ENCODE measurements around the gene RPGRIP1. TPM values are rescaled to one million over a fixed set of nuclear protein-coding genes. Genes with fewer than 3 reads are reported as not detected.
"Not testable (repeated sequence)": the region's sequence is repeated elsewhere in the genome, so short reads cannot be mapped to it uniquely, and the experiment has no call there.

RPGRIP1 gene
- polyA plus RNA-seq, 1 donor from 2014 or later = not detected

GRCh38 chr14:21255385-21256101 lies 24.3 kb upstream of the RPGRIP1 start:
- no peak overlapping the region for H3K4me2 ChIP-seq (ENCODE audit: low read length)
- no peaks in the 10 kb centered on the region for H3K9me2 ChIP-seq (ENCODE audit: insufficient read depth, low read length)
- no peaks in the 10 kb centered on the region for H3F3A ChIP-seq (ENCODE audit: insufficient read depth, low read length, poor library complexity, severe bottlenecking)
- TF ChIP-seq EP300 (conservative IDR thresholded peaks at IDR 0.05; ENCODE audit: poor library complexity, severe bottlenecking) (no peak), SMC3 (conservative IDR thresholded peaks at IDR 0.05; ENCODE audit: poor library complexity) (no peak), RAD21 (conservative IDR thresholded peaks at IDR 0.05) (no peak), CTCF (IDR thresholded peaks at IDR 0.05; ENCODE audit: poor library complexity, severe bottlenecking) (no peak), EZH2 (IDR thresholded peaks at IDR 0.05; ENCODE audit: borderline replicate concordance, insufficient read depth, low read length, poor library complexity, severe bottlenecking) (no peak), POLR2AphosphoS5 (IDR thresholded peaks at IDR 0.05) (no peak), MXI1 (conservative IDR thresholded peaks at IDR 0.05; ENCODE audit: poor library complexity, severe bottlenecking) (no peak), TAF1 (IDR thresholded peaks at IDR 0.05; ENCODE audit: low read depth) (no peak), REST (IDR thresholded peaks at IDR 0.05; ENCODE audit: borderline replicate concordance) (no peak)
- H2AFZ ChIP-seq (ENCODE audit: low read depth, low read length) = no peak overlapping the region
- H3K27ac ChIP-seq (ENCODE audit: low read length) = no peak overlapping the region
- H3K36me3 ChIP-seq (ENCODE audit: insufficient read depth, low read length) = no peaks in the 10 kb centered on the region
- no peaks in the 10 kb centered on the region for H3K27me3 ChIP-seq (ENCODE audit: insufficient read depth, low read depth, low read length)
- H3K9ac ChIP-seq (ENCODE audit: low read length) = no peak overlapping the region
- no peaks in the 10 kb centered on the region for H3K9me3 ChIP-seq (ENCODE audit: low read length)
- peaks cover 89% of the 10 kb centered on the region for H3K79me2 ChIP-seq (replicated peaks; ENCODE audit: insufficient read depth, low read length)
- H3K4me3 ChIP-seq (ENCODE audit: low read length) = no peak overlapping the region
- peaks cover 26% of the 10 kb centered on the region for H4K20me1 ChIP-seq (ENCODE audit: insufficient read depth)

- not testable (repeated sequence) for H3K9me3 ChIP-seq (ENCODE audit: low read length); H3K9me2 ChIP-seq (ENCODE audit: insufficient read depth, low read length); H2AFZ ChIP-seq (ENCODE audit: low read depth, low read length); H3K27me3 ChIP-seq (ENCODE audit: insufficient read depth, low read depth, low read length); H3F3A ChIP-seq (ENCODE audit: insufficient read depth, low read length, poor library complexity, severe bottlenecking); H3K4me3 ChIP-seq (ENCODE audit: low read length); H3K36me3 ChIP-seq (ENCODE audit: insufficient read depth, low read length); H3K4me2 ChIP-seq (ENCODE audit: low read length); H3K9ac ChIP-seq (ENCODE audit: low read length); H3K27ac ChIP-seq (ENCODE audit: low read length)
- peaks cover 29% of the 10 kb centered on the region for H4K20me1 ChIP-seq (ENCODE audit: insufficient read depth)
- peaks cover 91% of the 10 kb centered on the region for H3K79me2 ChIP-seq (replicated peaks; ENCODE audit: insufficient read depth, low read length)
These were observed 23.8 kb upstream of the RPGRIP1 start for GRCh38 chr14:21256102-21256447.

Measured in neural cell (in vitro differentiated cells).